HFFc6 (cell line): ENCODE data around the gene GTPBP1. TPM values are rescaled to one million over a fixed set of nuclear protein-coding genes. Genes with fewer than 3 reads are reported as not detected.

Source experiments
- DNase-seq: peaks from one replicate; pipeline ENCODE4 v3.0.0-alpha.2; 2018
- H3K27ac Mint-ChIP-seq: 2 replicates; pipeline ENCODE4 v1.8.0; 2020; ENCODE audit warnings: mild to moderate bottlenecking, mixed read lengths
- H3K27me3 Mint-ChIP-seq: 2 replicates; pipeline ENCODE4 v1.8.0; 2021; ENCODE audit warnings: mild to moderate bottlenecking, moderate library complexity, mixed read lengths; ENCODE audit not compliant: insufficient read depth
- H3K36me3 Mint-ChIP-seq: 2 replicates; pipeline ENCODE4 v1.8.0; 2021; ENCODE audit warnings: low read depth, mixed read lengths
- H3K4me1 Mint-ChIP-seq: 2 replicates; pipeline ENCODE4 v1.8.0; 2020; ENCODE audit warnings: low read depth, mixed read lengths
- H3K4me3 Mint-ChIP-seq: 2 replicates; pipeline ENCODE4 v1.8.0; 2020; ENCODE audit warnings: mild to moderate bottlenecking, moderate library complexity, mixed read lengths
- H3K9me3 Mint-ChIP-seq: 2 replicates; pipeline ENCODE4 v1.8.0; 2020; ENCODE audit warnings: mild to moderate bottlenecking, mixed read lengths
- total RNA-seq, 6 experiments: library from RNA; stranded (reverse); fragmentation: NEBNext Ultra II Directional; extraction: Animal tissue kit (Norgen Biotek cat#: 25700); gene quantifications; 2 replicates in 1 of 6; 3 replicates in 5 of 6; pipeline ENCODE4 v1.2.3, GENCODE V29; 2021
- TF ChIP-seq, protein P1 (sequence below): fragments of 200-600 bp; sonication (generic); IDR thresholded peaks from 2 replicates; pipeline ENCODE4 v1.5.0; 2021; ENCODE audit warnings: antibody characterized with exemption, mild to moderate bottlenecking

GTPBP1 gene
- total RNA-seq, 6 experiments from 2014 or later: 32.1 to 40.8 (median 38.4) TPM

GRCh38 chr22:38727123-38727522 lies 21.4 kb downstream of the GTPBP1 start:
- Mint-ChIP-seq H3K27ac (no peak overlapping the region), H3K36me3 (peaks cover 22% of the 10 kb centered on the region), H3K4me3 (no peak overlapping the region)

GRCh38 chr22:38727530-38728451 lies 22.0 kb downstream of the GTPBP1 start:
- H3K4me3 Mint-ChIP-seq: no peak overlapping the region
- H3K27ac Mint-ChIP-seq: no peak overlapping the region
- peaks cover 18% of the 10 kb centered on the region for H3K36me3 Mint-ChIP-seq
- no peak for DNase-seq
- H3K27me3 Mint-ChIP-seq: peaks cover 8% of the 10 kb centered on the region
- TF ChIP-seq, protein P1, sequence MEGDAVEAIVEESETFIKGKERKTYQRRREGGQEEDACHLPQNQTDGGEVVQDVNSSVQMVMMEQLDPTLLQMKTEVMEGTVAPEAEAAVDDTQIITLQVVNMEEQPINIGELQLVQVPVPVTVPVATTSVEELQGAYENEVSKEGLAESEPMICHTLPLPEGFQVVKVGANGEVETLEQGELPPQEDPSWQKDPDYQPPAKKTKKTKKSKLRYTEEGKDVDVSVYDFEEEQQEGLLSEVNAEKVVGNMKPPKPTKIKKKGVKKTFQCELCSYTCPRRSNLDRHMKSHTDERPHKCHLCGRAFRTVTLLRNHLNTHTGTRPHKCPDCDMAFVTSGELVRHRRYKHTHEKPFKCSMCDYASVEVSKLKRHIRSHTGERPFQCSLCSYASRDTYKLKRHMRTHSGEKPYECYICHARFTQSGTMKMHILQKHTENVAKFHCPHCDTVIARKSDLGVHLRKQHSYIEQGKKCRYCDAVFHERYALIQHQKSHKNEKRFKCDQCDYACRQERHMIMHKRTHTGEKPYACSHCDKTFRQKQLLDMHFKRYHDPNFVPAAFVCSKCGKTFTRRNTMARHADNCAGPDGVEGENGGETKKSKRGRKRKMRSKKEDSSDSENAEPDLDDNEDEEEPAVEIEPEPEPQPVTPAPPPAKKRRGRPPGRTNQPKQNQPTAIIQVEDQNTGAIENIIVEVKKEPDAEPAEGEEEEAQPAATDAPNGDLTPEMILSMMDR: no peak
- no peaks in the 10 kb centered on the region for H3K9me3 Mint-ChIP-seq
- peaks cover 6% of the 10 kb centered on the region; the same call in 1 of the 2 replicates for H3K4me1 Mint-ChIP-seq

More at GRCh38 chr22:38727123-38727522, 21.4 kb downstream of the GTPBP1 start:
- DNase-seq: no peak
- Mint-ChIP-seq H3K4me1 (peaks cover 6% of the 10 kb centered on the region; the same call in 1 of the 2 replicates), H3K27me3 (peaks cover 8% of the 10 kb centered on the region), H3K9me3 (no peaks in the 10 kb centered on the region)
- TF ChIP-seq, protein P1: no peak

- DNase-seq: no peak
- Mint-ChIP-seq H3K27ac (no peak overlapping the region), H3K36me3 (peaks cover 16% of the 10 kb centered on the region), H3K9me3 (no peaks in the 10 kb centered on the region), H3K27me3 (peaks cover 11% of the 10 kb centered on the region), H3K4me3 (no peak overlapping the region), H3K4me1 (peaks cover 10% of the 10 kb centered on the region; the same call in 1 of the 2 replicates)
- TF ChIP-seq, protein P1: no peak
Measured at GRCh38 chr22:38728871-38729796, 23.4 kb downstream of the GTPBP1 start.

- Mint-ChIP-seq H3K4me1 (peaks cover 6% of the 10 kb centered on the region; the same call in 1 of the 2 replicates), H3K4me3 (no peak overlapping the region), H3K36me3 (peaks cover 12% of the 10 kb centered on the region), H3K27ac (peak overlapping the region; percentile 0; the same call in 1 of the 2 replicates), H3K9me3 (no peaks in the 10 kb centered on the region), H3K27me3 (peaks cover 11% of the 10 kb centered on the region)
- DNase-seq: no peak
- TF ChIP-seq, protein P1: no peak
Measured at GRCh38 chr22:38729946-38730345, 24.2 kb downstream of the GTPBP1 start.

- H3K27ac Mint-ChIP-seq: peak overlapping the region; percentile 0; the same call in 1 of the 2 replicates
Measured at GRCh38 chr22:38730411-38730871, 24.7 kb downstream of the GTPBP1 start.

More at GRCh38 chr22:38730411-38730871, 24.7 kb downstream of the GTPBP1 start:
- Mint-ChIP-seq H3K36me3 (peaks cover 7% of the 10 kb centered on the region; the same call in 1 of the 2 replicates), H3K4me3 (no peak overlapping the region), H3K27me3 (peaks cover 11% of the 10 kb centered on the region), H3K9me3 (no peaks in the 10 kb centered on the region), H3K4me1 (0 out of 2 replicates have a peak, but pooled peaks cover 4% of the 10 kb centered on the region)
- no peak for DNase-seq
- TF ChIP-seq, protein P1: no peak
